Fibroblast of lung (primary cell): Measurements from ENCODE around the gene NOP14. TPM values are rescaled to one million over a fixed set of nuclear protein-coding genes. Genes with fewer than 3 reads are reported as not detected.

ENCODE experiments used
- DNase-seq, 2 donors: peaks; one replicate each; pipeline versions ENCODE4 v3.0.0 to v3.0.0-alpha.2; 2010; ENCODE audit warnings: low read depth in 2 of 2
- H2AFZ ChIP-seq: 2 replicates; pipeline ENCODE4 v1.5.1; 2012; ENCODE audit warnings: low read length, control low read depth, inconsistent platforms
- H3K27ac ChIP-seq: 2 replicates; pipeline ENCODE4 v1.5.1; 2011; ENCODE audit warnings: low read length, control low read depth; ENCODE audit not compliant: insufficient read depth
- H3K27me3 ChIP-seq: 2 replicates; pipeline ENCODE4 v1.5.1; 2011; ENCODE audit warnings: mild to moderate bottlenecking, low read length; ENCODE audit not compliant: control insufficient read depth, insufficient read depth
- H3K36me3 ChIP-seq: 2 replicates; pipeline ENCODE4 v1.5.1; 2011; ENCODE audit warnings: low read length; ENCODE audit not compliant: control insufficient read depth, insufficient read depth
- H3K4me1 ChIP-seq: 2 replicates; pipeline ENCODE4 v1.5.1; 2011; ENCODE audit warnings: low read length; ENCODE audit not compliant: control insufficient read depth, insufficient read depth; ENCODE audit errors: extremely low read depth
- H3K4me2 ChIP-seq: 2 replicates; pipeline ENCODE4 v1.5.1; 2011; ENCODE audit warnings: low read length, control low read depth; ENCODE audit not compliant: insufficient read depth; ENCODE audit errors: extremely low read depth
- H3K4me3 ChIP-seq, 4 experiments: fragments of 200-600 bp in 1 of 4; sonication (generic) in 1 of 4; replicated peaks in 1 of 4; 2 replicates each; pipeline ENCODE4 v1.5.1; 2011 to 2016; ENCODE audit warnings: low read length in 4 of 4, low read depth in 3 of 4, mild to moderate bottlenecking in 3 of 4, control low read depth in 2 of 4, inconsistent platforms in 1 of 4, mixed read lengths in 1 of 4; ENCODE audit not compliant: insufficient read depth in 1 of 4; ENCODE audit errors: control extremely low read depth in 1 of 4
- H3K79me2 ChIP-seq: 2 replicates; pipeline ENCODE4 v1.5.1; 2012; ENCODE audit warnings: mild to moderate bottlenecking, low read length, inconsistent platforms; ENCODE audit not compliant: control insufficient read depth, insufficient read depth
- H3K9ac ChIP-seq: 2 replicates; pipeline ENCODE4 v1.5.1; 2011; ENCODE audit warnings: mild to moderate bottlenecking, low read length, control low read depth; ENCODE audit not compliant: insufficient read depth
- H3K9me3 ChIP-seq: 2 replicates; pipeline ENCODE4 v1.5.1; 2012; ENCODE audit warnings: low read depth, low read length; ENCODE audit not compliant: control insufficient read depth, insufficient read depth
- H4K20me1 ChIP-seq: 2 replicates; pipeline ENCODE4 v1.5.1; 2011; ENCODE audit warnings: low read length; ENCODE audit not compliant: control insufficient read depth, insufficient read depth; ENCODE audit errors: extremely low read depth
- EZH2 ChIP-seq: IDR thresholded peaks from 2 replicates; pipeline ENCODE4 v1.5.1; 2012; ENCODE audit warnings: low read length, control low read depth, mild to moderate bottlenecking; ENCODE audit errors: missing control alignments
- polyA plus RNA-seq, 2 donors: library from polyadenylated mRNA; depleted of rRNA in 1 of 2; stranded (reverse) in 1 of 2; unstranded in 1 of 2; fragments of >200 nt; gene quantifications; 2 replicates each; pipeline ENCODE4 v1.2.1, GENCODE V29; 2011 to 2012; ENCODE audit warnings: missing spikeins in 1 of 2
- total RNA-seq: library from RNA; depleted of rRNA; stranded (reverse); fragments of >200 nt; gene quantifications from 2 replicates; pipeline ENCODE4 v1.2.1, GENCODE V29; 2014
- TF ChIP-seq, protein P1 (sequence below), 2 donors: IDR thresholded peaks in 1 of 2; conservative IDR thresholded peaks in 1 of 2; 1 replicate in 1 of 2; 2 replicates in 1 of 2; pipeline ENCODE4 v1.5.1; 2011 to 2012; ENCODE audit warnings: low read length in 2 of 2, control low read depth in 1 of 2, inconsistent platforms in 1 of 2, low read depth in 1 of 2, mild to moderate bottlenecking in 1 of 2

NOP14 gene
- total and polyA plus RNA-seq, 2 donors (not counting 1 experiment from before 2014, with no cell fraction given), result 13.1 to 16.7 TPM

DNA sequence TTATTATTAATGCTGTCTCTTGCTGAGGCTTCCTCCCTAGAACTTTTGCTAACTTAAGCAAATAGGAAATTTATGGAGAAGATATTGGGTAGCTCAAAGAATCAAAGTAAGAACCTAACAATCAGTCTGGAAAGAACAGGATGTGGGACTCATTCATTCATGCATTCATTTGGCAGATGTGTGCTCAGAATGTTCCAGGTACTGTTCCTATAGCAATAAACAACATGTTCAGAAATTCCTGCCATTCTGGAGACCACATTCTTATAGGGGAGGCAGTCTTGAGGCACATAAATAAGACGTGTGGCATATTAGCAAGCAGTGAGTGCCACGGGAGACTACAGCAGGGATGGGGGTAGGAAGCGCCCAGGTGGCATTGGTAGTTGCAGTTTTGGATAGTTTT is 5.2 kb upstream of the NOP14 start:
- H3K79me2 ChIP-seq, result peaks cover 1% of the 10 kb centered on the region
- H3K4me2 ChIP-seq, result no peak overlapping the region
- H3K36me3 ChIP-seq, result no peaks in the 10 kb centered on the region
- no peak overlapping the region for H2AFZ ChIP-seq
- DNase-seq, result peak in 1 of 2 donors; percentile 32
- no peak overlapping the region for H3K27ac ChIP-seq
- no peaks in the 10 kb centered on the region for H3K27me3 ChIP-seq
- H3K9me3 ChIP-seq, result no peaks in the 10 kb centered on the region
- H3K4me1 ChIP-seq, result no peaks in the 10 kb centered on the region
- no peak overlapping the region for H3K4me3 ChIP-seq
- no peak overlapping the region for H3K9ac ChIP-seq
- no peak for TF ChIP-seq EZH2
- TF ChIP-seq, protein P1, sequence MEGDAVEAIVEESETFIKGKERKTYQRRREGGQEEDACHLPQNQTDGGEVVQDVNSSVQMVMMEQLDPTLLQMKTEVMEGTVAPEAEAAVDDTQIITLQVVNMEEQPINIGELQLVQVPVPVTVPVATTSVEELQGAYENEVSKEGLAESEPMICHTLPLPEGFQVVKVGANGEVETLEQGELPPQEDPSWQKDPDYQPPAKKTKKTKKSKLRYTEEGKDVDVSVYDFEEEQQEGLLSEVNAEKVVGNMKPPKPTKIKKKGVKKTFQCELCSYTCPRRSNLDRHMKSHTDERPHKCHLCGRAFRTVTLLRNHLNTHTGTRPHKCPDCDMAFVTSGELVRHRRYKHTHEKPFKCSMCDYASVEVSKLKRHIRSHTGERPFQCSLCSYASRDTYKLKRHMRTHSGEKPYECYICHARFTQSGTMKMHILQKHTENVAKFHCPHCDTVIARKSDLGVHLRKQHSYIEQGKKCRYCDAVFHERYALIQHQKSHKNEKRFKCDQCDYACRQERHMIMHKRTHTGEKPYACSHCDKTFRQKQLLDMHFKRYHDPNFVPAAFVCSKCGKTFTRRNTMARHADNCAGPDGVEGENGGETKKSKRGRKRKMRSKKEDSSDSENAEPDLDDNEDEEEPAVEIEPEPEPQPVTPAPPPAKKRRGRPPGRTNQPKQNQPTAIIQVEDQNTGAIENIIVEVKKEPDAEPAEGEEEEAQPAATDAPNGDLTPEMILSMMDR (conservative IDR thresholded peaks at IDR 0.05 in 1 of 2, IDR thresholded peaks at IDR 0.05 in 1 of 2; ENCODE audit: low read depth in 1 of 2, low read length in 2 of 2), result no peak
- no peaks in the 10 kb centered on the region for H4K20me1 ChIP-seq

DNA sequence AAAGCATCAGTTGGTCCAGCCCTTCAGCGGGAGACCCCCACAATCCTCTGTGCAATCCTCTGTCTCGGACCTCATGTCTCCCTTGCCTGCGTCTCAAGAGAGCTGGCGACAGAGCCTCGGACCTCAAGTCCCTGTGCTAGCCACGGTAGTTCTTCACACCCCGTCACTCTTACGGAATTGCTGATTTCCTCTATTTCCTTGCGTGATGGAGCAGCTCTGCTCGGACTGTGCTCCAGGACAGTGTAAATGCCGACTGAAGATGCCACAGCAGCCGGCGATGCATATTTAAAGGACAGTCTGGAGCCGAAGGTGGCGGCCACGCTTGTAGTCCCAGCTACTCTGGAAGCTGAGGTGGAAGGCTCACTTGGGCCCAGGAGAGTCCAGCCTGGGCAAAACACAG is 2.1 kb upstream of the NOP14 start:
- Histone ChIP-seq H3K27me3 (no peaks in the 10 kb centered on the region), H2AFZ (no peak overlapping the region), H3K4me2 (peak overlapping the region; percentile 13), H3K4me3 (peak overlapping the region in 1 of 4 experiments; percentile 90), H4K20me1 (no peaks in the 10 kb centered on the region), H3K27ac (no peak overlapping the region), H3K9me3 (no peaks in the 10 kb centered on the region), H3K4me1 (peaks cover 4% of the 10 kb centered on the region), H3K79me2 (peaks cover 23% of the 10 kb centered on the region), H3K36me3 (peaks cover 2% of the 10 kb centered on the region), H3K9ac (no peak overlapping the region)
- TF ChIP-seq, protein P1 (conservative IDR thresholded peaks at IDR 0.05 in 1 of 2, IDR thresholded peaks at IDR 0.05 in 1 of 2; ENCODE audit: low read depth in 1 of 2, low read length in 2 of 2), result no peak
- no peak for TF ChIP-seq EZH2
- no peak for DNase-seq

DNA sequence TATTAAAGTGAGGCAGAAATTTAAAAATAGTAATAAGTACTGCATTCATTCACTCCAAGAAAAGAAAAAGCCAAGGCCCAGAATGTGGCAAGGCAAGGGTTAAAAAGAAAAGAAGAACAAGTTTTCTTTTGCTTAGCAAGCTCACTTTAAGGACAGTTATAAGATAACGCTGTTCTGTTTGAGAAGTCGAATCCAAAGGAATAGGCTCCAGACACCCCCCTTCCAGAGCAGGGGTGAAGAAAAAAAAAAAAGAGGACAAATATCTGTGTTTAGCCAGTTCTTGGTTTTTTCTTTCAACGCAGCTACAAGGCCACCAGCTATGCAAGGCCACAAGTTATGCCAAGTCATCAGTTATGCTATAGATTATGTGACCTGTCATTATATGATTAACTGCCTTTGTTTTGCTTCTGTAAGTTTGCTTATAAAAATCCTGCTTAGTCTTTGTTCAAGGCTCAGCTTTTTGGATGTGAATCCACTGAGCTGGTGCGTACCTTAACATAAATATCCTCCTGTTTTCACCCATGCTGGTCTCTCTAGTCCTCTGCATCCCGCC is 1.6 kb upstream of the NOP14 start:
- no peak overlapping the region for H2AFZ ChIP-seq
- peaks cover 4% of the 10 kb centered on the region for H3K4me1 ChIP-seq
- no peak overlapping the region for H3K27ac ChIP-seq
- no peaks in the 10 kb centered on the region for H4K20me1 ChIP-seq
- H3K9me3 ChIP-seq, result no peaks in the 10 kb centered on the region
- peak overlapping the region; percentile 85 to 97 (median 88) for H3K4me3 ChIP-seq
- peaks cover 26% of the 10 kb centered on the region for H3K79me2 ChIP-seq
- no peak for DNase-seq
- H3K9ac ChIP-seq, result no peak overlapping the region
- H3K36me3 ChIP-seq, result peaks cover 2% of the 10 kb centered on the region
- H3K27me3 ChIP-seq, result no peaks in the 10 kb centered on the region
- TF ChIP-seq, protein P1 (conservative IDR thresholded peaks at IDR 0.05 in 1 of 2, IDR thresholded peaks at IDR 0.05 in 1 of 2; ENCODE audit: low read depth in 1 of 2, low read length in 2 of 2), result no peak
- no peak for TF ChIP-seq EZH2
- peak overlapping the region; percentile 94 for H3K4me2 ChIP-seq
